K562 (cell line): ENCODE data around the gene IZUMO4. TPM values are rescaled to one million over a fixed set of nuclear protein-coding genes. Genes with fewer than 3 reads are reported as not detected.

Experiments used
- BHLHE40 ChIP-seq: IDR thresholded peaks from 2 replicates; pipeline ENCODE4 v1.6.1; 2011; ENCODE audit warnings: low read length, improper control_type of control experiment
- BRCA1 ChIP-seq, 2 experiments: fragments of 450-650 bp in 1 of 2; sonication (generic) in 1 of 2; formaldehyde crosslinking in 1 of 2; IDR thresholded peaks; 2 replicates each; pipeline versions ENCODE4 v1.5.0 to v1.6.1; 2017 to 2020; ENCODE audit warnings: mild to moderate bottlenecking in 1 of 2, missing genetic modification reagents in 1 of 2
- CREM ChIP-seq: IDR thresholded peaks from 2 replicates; pipeline ENCODE4 v1.6.1; 2014; ENCODE audit warnings: antibody characterized with exemption, low read depth
- DLX4 ChIP-seq: fragments of 250-450 bp; sonication (Bioruptor Pico); IDR thresholded peaks from 2 replicates; pipeline ENCODE4 v1.6.1; 2021; ENCODE audit warnings: mild to moderate bottlenecking
- EHMT2 ChIP-seq: fragments of 450-650 bp; IDR thresholded peaks from 2 replicates; pipeline ENCODE4 v1.6.1; 2018; ENCODE audit warnings: antibody characterized with exemption
- EP400 ChIP-seq: fragments of 450-650 bp; IDR thresholded peaks from 2 replicates; pipeline ENCODE4 v1.6.1; 2017; ENCODE audit warnings: antibody characterized with exemption, mild to moderate bottlenecking, moderate library complexity
- FOXP4 ChIP-seq: sonication (generic); formaldehyde crosslinking; IDR thresholded peaks from 2 replicates; pipeline ENCODE4 v1.8.0; 2022; ENCODE audit warnings: mild to moderate bottlenecking, missing genetic modification reagents, borderline replicate concordance
- GTF2E2 ChIP-seq: fragments of 200-800 bp; sonication (Bioruptor generic); IDR thresholded peaks from 2 replicates; pipeline ENCODE4 v1.6.1; 2016; ENCODE audit warnings: missing genetic modification characterization, missing compliant biosample characterization
- HMBOX1 ChIP-seq: sonication (generic); IDR thresholded peaks from 2 replicates; pipeline ENCODE4 v1.6.1; 2016
- KDM1A ChIP-seq, 2 experiments: fragments of 450-650 bp; IDR thresholded peaks; 2 replicates each; pipeline ENCODE4 v1.6.1; 2016; ENCODE audit warnings: mild to moderate bottlenecking in 2 of 2
- MIER1 ChIP-seq: fragments of 450-650 bp; IDR thresholded peaks from 2 replicates; pipeline ENCODE4 v1.6.1; 2016; ENCODE audit warnings: antibody characterized with exemption, mild to moderate bottlenecking, low read depth
- MNT ChIP-seq, 2 experiments: fragments of 450-650 bp; conservative IDR thresholded peaks; 2 replicates each; pipeline ENCODE4 v1.6.1; 2017; ENCODE audit warnings: mild to moderate bottlenecking in 2 of 2, moderate library complexity in 2 of 2
- RBM22 ChIP-seq: fragments of 200-400 bp; formaldehyde crosslinking; IDR thresholded peaks from 2 replicates; pipeline ENCODE4 v1.6.1; 2018; ENCODE audit warnings: low read length, low read depth; ENCODE audit not compliant: poor library complexity, severe bottlenecking
- RNF2 ChIP-seq: sonication (generic); IDR thresholded peaks from 2 replicates; pipeline ENCODE4 v1.6.1; 2016
- SIN3A ChIP-seq, 2 experiments: fragments of 150-350 bp in 1 of 2; IDR thresholded peaks; 2 replicates each; pipeline ENCODE4 v1.6.1; 2011 to 2016; ENCODE audit warnings: borderline replicate concordance in 2 of 2, low read depth in 2 of 2, low read length in 2 of 2, mild to moderate bottlenecking in 2 of 2, moderate library complexity in 2 of 2; ENCODE audit not compliant: control insufficient read depth in 1 of 2
- THAP12 ChIP-seq: fragments of 250-450 bp; sonication (Bioruptor Pico); IDR thresholded peaks from 2 replicates; pipeline ENCODE4 v1.9.0; 2021; ENCODE audit warnings: mild to moderate bottlenecking, inconsistent platforms
- ZNF239 ChIP-seq: fragments of 250-450 bp; sonication (Bioruptor Pico); IDR thresholded peaks from 2 replicates; pipeline ENCODE4 v1.4.0; 2020; ENCODE audit warnings: mild to moderate bottlenecking
- ZNF282 ChIP-seq: sonication (generic); formaldehyde crosslinking; IDR thresholded peaks from 2 replicates; pipeline ENCODE4 v1.8.1; 2023; ENCODE audit warnings: missing genetic modification reagents
- ZNF431 ChIP-seq: sonication (generic); formaldehyde crosslinking; IDR thresholded peaks from 2 replicates; pipeline ENCODE4 v1.8.0; 2022; ENCODE audit warnings: mild to moderate bottlenecking, missing genetic modification reagents
- polyA plus RNA-seq, 8 experiments: library from polyadenylated mRNA; depleted of rRNA in 4 of 8; stranded (reverse) in 5 of 8; unstranded in 3 of 8; fragments of >200 nt; fragmentation: Nextera tagmentation in 2 of 8; fragmentation: Illumina TruSeq in 1 of 8; extraction: Ambion mirVana in 2 of 8; extraction: Trizol in 1 of 8; gene quantifications; 2 replicates each; pipeline versions ENCODE4 v1.2.1 to v1.2.3, GENCODE V29; 2011 to 2014; ENCODE audit warnings: inconsistent platforms in 1 of 8, missing spikeins in 1 of 8
- total RNA-seq, 7 experiments: library from RNA; depleted of rRNA in 6 of 7; stranded (reverse); fragments of >200 nt in 6 of 7; fragmentation: Illumina TruSeq in 2 of 7; extraction: Trizol in 2 of 7; gene quantifications; 2 replicates each; pipeline versions ENCODE4 v1.2.1 to v1.2.3, GENCODE V29; 2011 to 2021; ENCODE audit warnings: low replicate concordance in 1 of 7
- TF ChIP-seq, protein P1 (sequence below): sonication (generic); formaldehyde crosslinking; IDR thresholded peaks from 2 replicates; pipeline ENCODE4 v1.8.1; 2022; ENCODE audit warnings: missing genetic modification reagents

The IZUMO4 gene
- total and polyA plus RNA-seq, 9 of the 15 experiments (the other 6 are each of a cell fraction or from before 2014, with no cell fraction given), result 0.07 to 3.9 (median 1.2) TPM

DNA sequence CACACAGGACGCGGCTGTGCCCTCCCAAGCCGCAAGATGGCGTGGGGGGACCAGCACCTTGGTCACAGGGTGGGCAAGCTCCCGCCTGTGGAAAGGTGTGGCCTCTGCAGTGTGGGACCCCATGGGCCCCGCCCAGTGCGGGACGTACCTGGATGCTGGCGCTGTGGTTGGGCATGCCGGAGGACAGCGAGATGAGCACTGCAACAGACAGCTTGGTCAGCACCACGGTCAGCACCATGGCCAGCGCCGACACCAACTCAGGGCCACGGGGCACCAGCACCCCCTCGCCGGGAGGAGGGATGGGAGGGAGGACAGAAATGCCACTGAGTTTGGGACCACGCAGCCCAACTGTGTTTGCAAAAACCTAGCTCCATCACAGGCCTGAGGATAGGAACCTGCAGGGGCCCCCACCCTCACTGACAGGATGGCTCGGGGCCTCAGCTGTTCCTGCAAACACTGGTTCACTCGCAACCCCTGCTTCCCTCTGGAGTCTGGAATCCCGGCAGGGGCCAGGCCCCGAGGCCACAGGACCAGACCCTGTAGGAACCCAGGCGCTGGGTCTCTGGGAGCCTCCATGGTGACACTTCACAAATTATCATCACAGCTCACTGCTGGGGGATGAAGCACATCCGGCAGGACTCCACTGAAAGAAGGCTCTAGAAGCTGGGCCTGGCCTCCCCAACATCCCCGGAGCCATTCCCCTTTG, 27.1 kb downstream of the IZUMO4 start (continued):
- TF ChIP-seq SIN3A (IDR thresholded peaks at IDR 0.05; ENCODE audit: borderline replicate concordance in 2 of 2, control insufficient read depth in 1 of 2, low read depth in 2 of 2, low read length in 2 of 2) (no peak), KDM1A (IDR thresholded peaks at IDR 0.05) (no peak), BHLHE40 (no peak), GTF2E2 (tag) (no peak), CREM (no peak), RNF2 (no peak), EP400 (no peak), ZNF239 (CRISPR knock-in tag) (no peak), MIER1 (peak; percentile 79), ZNF431 (no peak), FOXP4 (CRISPR knock-in tag) (no peak), BRCA1 (IDR thresholded peaks at IDR 0.05) (no peak), BRCA1 (CRISPR knock-in tag; IDR thresholded peaks at IDR 0.05) (no peak), EHMT2 (peak; percentile 85), HMBOX1 (no peak), RBM22 (peak; percentile 54), DLX4 (CRISPR knock-in tag) (no peak), ZNF282 (CRISPR knock-in tag) (no peak), MNT (conservative IDR thresholded peaks at IDR 0.05) (no peak), THAP12 (no peak)
- TF ChIP-seq, protein P1, sequence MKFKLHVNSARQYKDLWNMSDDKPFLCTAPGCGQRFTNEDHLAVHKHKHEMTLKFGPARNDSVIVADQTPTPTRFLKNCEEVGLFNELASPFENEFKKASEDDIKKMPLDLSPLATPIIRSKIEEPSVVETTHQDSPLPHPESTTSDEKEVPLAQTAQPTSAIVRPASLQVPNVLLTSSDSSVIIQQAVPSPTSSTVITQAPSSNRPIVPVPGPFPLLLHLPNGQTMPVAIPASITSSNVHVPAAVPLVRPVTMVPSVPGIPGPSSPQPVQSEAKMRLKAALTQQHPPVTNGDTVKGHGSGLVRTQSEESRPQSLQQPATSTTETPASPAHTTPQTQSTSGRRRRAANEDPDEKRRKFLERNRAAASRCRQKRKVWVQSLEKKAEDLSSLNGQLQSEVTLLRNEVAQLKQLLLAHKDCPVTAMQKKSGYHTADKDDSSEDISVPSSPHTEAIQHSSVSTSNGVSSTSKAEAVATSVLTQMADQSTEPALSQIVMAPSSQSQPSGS (CRISPR knock-in tag), result no peak
